BJ (cell line): ENCODE measurements around the gene CDKAL1. TPM values are rescaled to one million over a fixed set of nuclear protein-coding genes. Genes with fewer than 3 reads are reported as not detected.
"Not testable (repeated sequence)": the region's sequence is repeated elsewhere in the genome, so short reads cannot be mapped to it uniquely, and the experiment has no call there.

Experiments used
- CTCF ChIA-PET: fragments of 350-600 bp; formaldehyde crosslinking; extraction: SDS; loops from one replicate; lab custom pipeline; 2021; ENCODE audit warnings: antibody characterized with exemption, inconsistent platforms; lab: Yijun Ruan, JAX
- POLR2A ChIA-PET: fragments of 300-600 bp; sonication (Branson Sonifier 250); formaldehyde crosslinking; extraction: SDS; loops from one replicate; lab custom pipeline; 2021; ENCODE audit warnings: antibody characterized with exemption; lab: Charles Lee
- DNase-seq: peaks from one replicate; pipeline ENCODE4 v3.0.0-alpha.2; 2011; ENCODE audit warnings: low read depth
- H3K27me3 ChIP-seq: 2 replicates; pipeline ENCODE4 v1.6.0; 2011; ENCODE audit warnings: low read length; ENCODE audit not compliant: control insufficient read depth, insufficient read depth
- H3K36me3 ChIP-seq: 2 replicates; pipeline ENCODE4 v1.5.1; 2011; ENCODE audit warnings: low read length; ENCODE audit not compliant: control insufficient read depth, insufficient read depth
- H3K4me3 ChIP-seq: 2 replicates; pipeline ENCODE4 v1.5.1; 2011; ENCODE audit warnings: low read depth, mild to moderate bottlenecking, control low read depth, low read length
- CTCF ChIP-seq: IDR thresholded peaks from 2 replicates; pipeline ENCODE4 v1.5.1; 2011; ENCODE audit warnings: low read depth, mild to moderate bottlenecking, control low read depth, inconsistent platforms, low read length, moderate library complexity; ENCODE audit not compliant: insufficient read depth
- polyA plus RNA-seq: library from polyadenylated mRNA; depleted of rRNA; stranded (reverse); fragments of >200 nt; gene quantifications from 2 replicates; pipeline ENCODE4 v1.2.3, GENCODE V29; 2011

Gene CDKAL1
- polyA plus RNA-seq, 1 experiment, result 3.8 TPM

DNA sequence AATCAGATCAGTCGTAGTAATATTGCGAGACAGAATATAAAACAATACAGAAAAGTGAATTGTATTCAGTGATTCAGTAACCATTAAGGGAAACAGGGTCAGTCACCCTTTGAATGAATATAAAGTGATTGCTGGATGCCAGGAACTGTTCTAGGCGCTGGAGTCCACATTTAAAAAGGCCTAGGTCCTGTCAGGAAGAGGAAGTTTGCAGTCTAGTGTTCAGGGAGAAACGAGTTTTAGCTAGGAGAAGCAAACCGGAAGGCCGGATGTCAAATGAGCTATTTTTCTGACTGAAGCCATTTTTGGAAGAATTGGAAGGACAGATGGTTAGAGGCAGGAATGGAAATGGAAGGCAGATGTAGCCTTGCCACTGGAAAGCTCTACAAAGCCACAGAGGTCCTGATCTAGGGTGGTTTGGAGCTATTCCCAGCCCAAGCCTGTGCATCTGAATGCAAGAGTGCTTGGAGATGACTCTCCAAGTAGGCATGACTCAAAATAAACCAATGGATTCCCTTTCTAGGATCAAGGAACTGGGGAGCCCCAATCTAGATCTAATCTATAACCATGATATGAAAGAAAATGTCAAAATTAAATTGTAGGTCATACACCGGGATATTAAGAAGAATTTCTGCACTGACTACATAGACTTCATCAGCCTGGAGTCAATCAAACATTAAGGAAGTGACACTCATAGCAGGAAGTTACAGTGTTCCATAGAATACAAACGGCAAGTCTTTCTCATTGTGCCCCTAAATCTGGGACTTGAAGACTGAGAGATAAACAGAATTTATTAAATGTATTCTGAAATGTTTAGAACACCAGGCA lies 36.8 kb upstream of the CDKAL1 start:
- ChIA-PET CTCF (interaction anchor here (1.0 kb wide), 2 partner anchors 11 to 31 kb away, joined by 3 to 4 read pairs; no protein-coding TSS in a partner anchor), POLR2A (no interaction called here)
- TF ChIP-seq CTCF, result no peak
- no peak overlapping the region for H3K4me3 ChIP-seq
- no peaks in the 10 kb centered on the region for H3K27me3 ChIP-seq
- H3K36me3 ChIP-seq, result no peaks in the 10 kb centered on the region
- peak; percentile 64 for DNase-seq

DNA sequence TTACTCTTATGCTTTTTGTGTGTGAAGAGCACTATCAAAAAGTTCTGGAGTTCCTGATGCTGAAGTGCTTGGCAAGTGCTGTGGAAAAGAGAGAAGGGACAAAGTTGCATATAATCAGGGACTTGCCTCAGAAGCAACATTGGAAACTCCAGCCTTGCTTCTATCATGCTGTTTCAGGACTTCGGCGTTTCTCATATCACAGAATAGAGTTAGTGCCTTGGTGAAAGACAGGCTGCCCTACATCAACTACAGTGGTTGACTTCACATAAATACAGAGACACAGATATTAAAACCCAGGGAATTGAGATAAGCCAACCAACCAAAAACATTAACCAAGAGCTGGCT lies 36.2 kb upstream of the CDKAL1 start:
- Histone ChIP-seq H3K36me3 (no peaks in the 10 kb centered on the region), H3K27me3 (no peaks in the 10 kb centered on the region), H3K4me3 (no peak overlapping the region)
- ChIA-PET CTCF (interaction anchor here (1.0 kb wide), 1 partner anchor 12 kb away, joined by 4 read pairs; no protein-coding TSS in a partner anchor), POLR2A (no interaction called here)
- DNase-seq, result no peak
- TF ChIP-seq CTCF, result no peak

GRCh38 chr6:20509212-20509611 lies 25.0 kb upstream of the CDKAL1 start:
- CTCF ChIA-PET, result no interaction called here
- H3K36me3 ChIP-seq, result no peaks in the 10 kb centered on the region
- H3K27me3 ChIP-seq, result peaks cover 1% of the 10 kb centered on the region; the same call in 1 of the 2 replicates
- DNase-seq, result no peak
- no peak overlapping the region for H3K4me3 ChIP-seq
- TF ChIP-seq CTCF, result no peak
- POLR2A ChIA-PET, result no interaction called here

DNA sequence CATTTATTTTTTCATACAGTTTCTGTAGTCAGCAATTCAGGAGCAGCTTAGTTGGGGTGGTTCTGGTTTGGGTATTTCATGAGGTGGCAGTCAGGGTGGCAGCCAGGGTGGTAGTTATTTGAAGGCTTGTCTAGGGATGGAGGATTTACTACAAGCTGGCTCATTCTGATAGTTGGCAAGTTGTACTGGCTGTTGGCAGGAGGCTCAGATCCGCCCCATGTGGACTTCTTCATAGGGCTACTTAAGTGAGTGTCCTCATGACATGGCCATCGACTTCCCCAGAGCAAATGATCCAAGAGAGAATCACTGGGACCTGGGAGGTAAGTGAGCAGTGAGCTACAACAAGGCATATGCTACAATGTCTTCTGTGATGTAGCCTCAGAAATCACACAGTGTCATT lies 22.4 kb upstream of the CDKAL1 start:
- Histone ChIP-seq H3K4me3 (no peak overlapping the region), H3K36me3 (no peaks in the 10 kb centered on the region), H3K27me3 (no peaks in the 10 kb centered on the region)
- ChIA-PET POLR2A (no interaction called here), CTCF (interaction anchor here (1.4 to 2.2 kb wide), 2 partner anchors 10 to 16 kb away, joined by 5 to 10 read pairs; no protein-coding TSS in a partner anchor)
- no peak for DNase-seq
- no peak for TF ChIP-seq CTCF

GRCh38 chr6:20525208-20525607 lies 9.0 kb upstream of the CDKAL1 start:
- H3K4me3 ChIP-seq, POLR2A ChIA-PET, DNase-seq, H3K27me3 ChIP-seq, H3K36me3 ChIP-seq, CTCF ChIA-PET: not testable (repeated sequence)
